GM19463 (cell line): ENCODE results near the gene NDUFB11.

ENCODE experiments used
- ATAC-seq: cut with Tn5 transposase; IDR thresholded peaks from one replicate; pipeline ENCODE4 v1.9.1; 2021; ENCODE audit warnings: mild to moderate bottlenecking, moderate library complexity; ENCODE audit not compliant: unreplicated experiment

Gene NDUFB11

DNA sequence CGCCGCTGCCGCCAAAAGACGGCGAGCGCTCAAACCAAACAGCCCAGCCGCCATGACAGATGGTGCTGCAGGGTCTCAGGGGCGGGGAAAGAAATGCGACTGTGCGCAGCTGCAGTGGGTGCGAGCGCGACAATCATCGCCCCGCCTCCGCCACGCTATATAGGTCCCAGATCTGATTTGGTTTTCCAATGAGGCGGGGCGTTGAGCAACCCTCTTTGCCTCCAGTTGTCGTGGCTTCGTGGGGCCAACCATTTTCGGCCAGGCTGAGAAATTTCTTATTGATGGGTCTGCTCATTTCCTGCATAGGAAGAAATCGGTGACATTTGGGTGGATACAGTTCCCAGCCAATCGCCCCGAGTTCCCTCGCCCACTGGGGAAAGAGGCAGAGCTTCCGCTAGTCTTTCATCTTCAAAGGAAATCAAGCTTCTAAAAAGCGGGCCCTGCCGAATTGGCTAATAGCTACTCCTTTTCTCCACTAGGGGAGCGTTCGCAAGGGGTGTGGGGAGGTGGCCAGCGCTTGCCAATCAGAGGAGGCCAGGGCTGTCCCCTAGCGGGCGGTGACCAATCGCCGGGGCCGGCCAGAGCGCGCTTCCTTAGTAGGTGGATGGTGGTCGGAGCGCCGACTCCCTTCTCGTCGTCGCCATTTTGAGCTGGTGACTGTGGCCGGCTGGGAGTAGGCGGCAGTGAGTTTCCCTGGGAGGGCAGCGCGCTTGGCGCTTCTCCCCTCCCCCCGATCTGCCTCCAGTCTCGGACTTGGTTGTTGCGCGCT, at the start of gene NDUFB11, which contains the start of gene RBM10:
Gene NDUFB11, minus strand, starts transcription at position 77 of the 769 bp plus-strand sequence. Its CDS starts 23 bp downstream, at position 54.
Gene RBM10, plus strand, starts transcription at position 596 of the 769 bp plus-strand sequence. CDS start 2,261 bp downstream, outside the sequence.
- ATAC-seq: peak; percentile 89

DNA sequence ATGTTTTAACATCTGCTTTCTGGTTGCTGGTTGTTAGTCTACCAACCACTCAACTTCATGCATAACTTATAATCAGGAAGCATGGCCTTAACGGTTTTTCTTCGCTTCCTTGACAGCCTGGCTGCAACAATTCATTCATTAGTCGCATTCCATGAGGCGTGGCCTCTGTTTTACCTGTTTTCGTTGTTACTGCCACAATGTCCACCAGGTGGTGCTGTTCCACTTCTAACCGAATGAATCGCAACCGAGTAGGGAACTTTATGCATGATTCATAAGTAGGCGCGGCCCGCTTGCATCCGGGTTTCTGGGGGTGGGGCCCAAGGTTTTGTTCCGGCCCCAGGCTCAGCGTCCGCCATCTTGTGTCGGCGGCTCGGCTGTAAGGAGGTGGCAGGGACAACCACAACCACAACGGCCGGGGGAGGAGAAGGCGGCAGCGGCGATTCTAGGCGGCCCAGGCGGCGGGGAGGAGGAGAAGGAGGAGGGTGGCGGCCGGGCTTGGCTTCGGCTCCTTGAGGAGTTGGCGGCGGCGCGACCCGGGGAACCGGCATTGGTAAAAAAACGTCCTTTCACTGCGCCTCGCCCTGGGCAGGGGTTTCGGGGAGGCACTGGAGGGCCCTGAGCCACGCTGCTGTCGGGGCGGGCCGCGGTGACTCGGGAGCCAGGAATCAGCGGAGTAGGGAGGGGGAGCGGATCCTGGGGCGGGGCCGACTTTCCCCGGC, 49.1 kb upstream of the NDUFB11 start, which contains the start of gene UBA1:
Gene UBA1, plus strand, starts transcription at position 355 of the 719 bp plus-strand sequence. CDS start 4,974 bp downstream, outside the sequence.
- ATAC-seq: peak; percentile 75

DNA sequence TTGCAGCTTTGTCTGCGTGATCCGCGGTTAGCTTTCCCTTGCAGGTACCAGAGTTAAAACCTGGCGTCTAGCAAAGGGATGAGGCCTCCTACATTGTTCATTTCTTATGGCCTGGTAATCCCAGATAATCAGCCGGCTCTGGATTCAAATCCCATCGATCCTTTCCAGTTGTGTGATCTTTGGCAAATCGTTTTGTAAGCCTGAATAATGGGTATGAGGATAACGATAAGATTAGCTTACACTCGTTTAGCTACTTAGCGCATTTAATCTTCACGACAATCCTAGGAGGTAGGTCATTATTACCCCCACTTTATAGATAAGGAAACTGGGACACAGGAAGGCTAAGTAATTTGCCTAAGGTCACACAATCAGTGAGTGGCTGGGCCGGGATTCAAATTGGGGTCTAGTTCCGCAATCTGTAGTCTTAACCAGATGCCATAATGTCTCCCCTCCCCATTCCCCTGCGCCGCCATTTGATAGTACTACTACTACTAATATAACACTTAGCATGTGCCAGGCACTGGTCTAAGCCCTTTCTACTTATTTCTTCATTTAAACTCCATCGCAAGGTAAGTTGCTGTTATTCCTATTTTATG, 47.4 kb upstream of the NDUFB11 start:
- no peak for ATAC-seq

DNA sequence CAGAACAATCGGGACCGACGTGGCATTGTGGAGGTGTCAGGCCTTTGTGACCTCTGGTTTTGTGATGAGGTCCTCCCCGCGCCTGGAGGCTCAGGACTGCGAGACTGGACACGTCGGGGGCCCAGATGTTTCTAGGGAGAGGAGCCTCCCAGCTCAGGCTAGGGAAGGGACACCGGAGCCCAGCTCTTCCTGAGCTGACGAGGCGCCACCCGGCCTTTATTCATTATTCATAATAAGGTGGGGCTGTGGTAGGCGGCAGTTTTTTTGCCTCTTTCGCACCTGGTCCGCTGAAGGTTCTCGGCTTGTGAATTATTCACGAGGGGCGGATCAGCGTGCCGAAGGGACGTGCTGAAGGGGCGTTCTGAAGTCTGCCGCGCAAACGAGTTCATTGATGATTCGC, 46.8 kb upstream of the NDUFB11 start:
- no peak for ATAC-seq

DNA sequence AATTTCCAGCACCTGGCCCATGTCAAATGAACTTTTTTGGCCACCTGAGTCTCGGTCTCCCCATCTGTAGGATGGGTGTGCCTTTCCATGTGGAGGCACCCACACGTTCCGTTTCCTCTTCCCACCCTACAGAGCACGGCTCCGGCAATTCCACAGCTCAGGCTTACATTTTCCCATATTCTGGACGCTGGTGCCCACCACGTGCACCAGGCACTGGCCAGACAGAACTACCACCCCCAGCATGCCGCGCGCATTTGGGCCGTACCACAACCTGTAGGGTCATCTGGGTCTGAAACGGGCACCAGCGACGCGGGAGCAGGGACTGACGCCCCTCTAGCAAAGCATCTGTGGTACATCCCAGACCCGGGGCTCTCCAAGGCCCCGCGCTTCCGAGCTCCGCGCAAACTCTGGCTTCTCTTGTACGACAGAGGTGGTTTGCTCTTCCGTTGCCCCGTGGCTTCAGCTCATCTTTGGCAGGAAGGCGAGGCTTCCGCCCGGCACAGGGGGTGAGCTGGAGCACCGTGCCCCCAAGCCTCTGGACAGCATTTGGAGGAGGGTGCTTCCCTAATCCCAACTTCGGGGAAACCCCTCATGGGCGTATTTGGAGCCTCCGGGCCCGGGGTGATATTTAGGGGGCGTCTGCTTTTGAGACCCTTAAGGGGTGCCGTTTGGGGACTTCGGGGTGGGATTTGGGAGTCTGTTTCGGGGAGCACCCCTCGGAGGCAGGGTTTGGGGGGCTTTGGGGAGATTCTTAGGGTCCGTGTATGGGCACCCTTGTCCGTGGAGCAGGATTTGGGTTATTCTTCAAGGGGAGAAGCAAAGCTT, 46.2 kb upstream of the NDUFB11 start:
- peak; percentile 56 for ATAC-seq

DNA sequence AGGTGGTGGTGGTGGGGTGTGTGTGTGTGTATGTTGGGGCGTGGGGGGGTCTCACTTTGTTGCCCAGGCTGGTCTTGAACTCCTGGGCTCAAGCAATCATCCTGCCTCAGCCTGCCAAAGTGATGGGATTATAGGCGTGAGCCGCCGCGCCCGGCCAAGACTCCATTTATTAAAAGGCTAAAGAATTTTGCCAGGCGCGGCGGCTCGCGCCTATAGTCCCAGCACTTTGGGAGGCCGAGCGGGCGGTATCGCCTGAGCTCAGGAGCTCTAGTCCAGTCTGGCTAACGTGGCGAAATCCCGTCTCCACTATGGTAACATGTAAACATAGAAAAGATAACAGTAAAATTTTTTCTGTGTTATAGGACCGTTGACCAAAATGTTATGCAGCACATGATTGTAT, 45.4 kb upstream of the NDUFB11 start:
- no peak for ATAC-seq

DNA sequence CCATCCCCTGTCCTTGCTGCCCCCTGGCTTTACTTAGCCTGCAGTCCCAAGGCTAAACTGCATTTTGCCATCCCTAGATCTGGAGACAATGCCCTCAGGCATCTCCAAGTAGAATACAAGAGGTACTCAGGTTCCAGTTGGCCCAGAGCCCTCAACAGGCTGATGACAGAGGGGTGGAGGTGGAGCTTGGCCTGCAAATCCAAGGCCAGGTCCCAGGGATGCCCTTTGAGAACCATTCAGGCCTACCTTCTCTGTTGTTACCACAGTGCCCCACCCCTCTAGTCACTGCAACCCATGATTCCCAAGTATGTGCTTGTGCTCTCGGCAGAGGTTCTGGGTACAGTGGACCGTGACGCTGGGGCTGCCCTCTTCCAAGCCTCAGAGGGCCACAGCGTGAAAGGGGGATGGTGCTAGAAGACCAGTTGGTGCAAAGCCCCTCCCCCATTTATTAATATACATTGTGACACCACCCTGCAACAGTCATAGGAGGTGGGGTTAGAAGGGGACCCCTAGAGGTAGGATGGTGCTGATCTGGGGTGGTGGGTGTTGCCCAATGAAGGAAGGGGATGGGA, 42.7 kb upstream of the NDUFB11 start:
- ATAC-seq: no peak

DNA sequence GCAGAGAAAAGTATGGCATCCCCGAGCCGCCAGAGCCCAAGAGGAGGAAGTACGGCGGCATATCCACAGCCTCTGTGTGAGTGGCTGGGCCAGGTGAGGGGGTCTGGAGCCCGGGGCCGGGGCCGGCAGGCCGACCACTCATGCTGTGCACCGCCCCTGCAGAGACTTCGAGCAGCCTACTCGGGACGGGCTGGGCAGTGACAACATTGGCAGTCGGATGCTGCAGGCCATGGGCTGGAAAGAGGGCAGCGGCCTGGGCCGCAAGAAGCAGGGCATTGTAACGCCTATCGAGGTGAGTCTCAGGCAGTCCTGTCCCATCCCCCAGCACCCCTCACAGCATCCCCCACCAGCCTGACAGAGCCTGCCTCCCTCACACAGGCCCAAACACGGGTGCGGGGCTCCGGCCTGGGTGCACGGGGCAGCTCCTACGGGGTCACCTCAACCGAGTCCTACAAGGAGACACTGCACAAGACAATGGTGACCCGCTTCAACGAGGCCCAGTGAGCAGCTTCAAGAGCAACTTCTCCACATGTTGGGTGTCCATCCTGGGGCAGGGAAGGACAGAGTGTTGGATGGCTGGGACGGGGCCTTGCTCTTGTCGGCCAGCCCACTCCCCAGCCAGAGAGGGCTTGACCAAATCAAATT, 41.7 kb upstream of the NDUFB11 start:
- no peak for ATAC-seq

DNA sequence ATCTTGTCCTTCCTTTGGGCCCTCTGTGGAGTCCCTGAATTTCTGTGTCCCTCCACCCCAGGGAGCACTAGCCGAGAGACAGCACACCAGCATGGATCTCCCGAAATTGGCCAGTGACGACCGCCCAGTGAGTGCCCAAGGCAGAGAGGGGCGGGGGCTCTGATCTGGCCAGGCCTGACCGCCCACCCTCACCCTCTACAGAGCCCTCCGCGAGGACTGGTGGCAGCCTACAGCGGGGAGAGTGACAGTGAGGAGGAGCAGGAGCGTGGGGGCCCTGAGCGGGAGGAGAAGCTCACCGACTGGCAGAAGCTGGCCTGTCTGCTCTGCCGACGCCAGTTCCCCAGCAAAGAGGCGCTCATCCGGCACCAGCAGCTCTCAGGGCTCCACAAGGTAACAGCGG, 40.7 kb upstream of the NDUFB11 start:
- no peak for ATAC-seq

DNA sequence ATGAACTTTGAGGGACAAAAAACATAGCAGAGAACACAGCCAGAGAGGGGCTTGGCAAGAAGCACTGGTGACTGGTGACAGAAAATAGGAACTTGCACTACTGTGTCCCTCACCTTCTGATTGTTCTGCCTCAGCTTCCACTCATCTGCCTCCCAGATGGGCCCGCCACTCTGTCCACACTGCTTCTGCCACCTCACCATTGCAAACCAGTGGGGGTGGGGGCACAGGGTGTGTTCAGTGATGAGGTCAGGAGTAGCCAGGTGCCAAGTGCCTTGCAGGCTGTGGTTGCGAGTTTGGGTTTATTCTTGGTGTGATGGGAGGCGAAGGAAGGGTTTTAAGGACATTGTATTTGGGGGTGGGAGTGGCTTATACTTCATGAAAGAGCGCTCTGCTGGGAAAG, 40.0 kb upstream of the NDUFB11 start:
- ATAC-seq: no peak

DNA sequence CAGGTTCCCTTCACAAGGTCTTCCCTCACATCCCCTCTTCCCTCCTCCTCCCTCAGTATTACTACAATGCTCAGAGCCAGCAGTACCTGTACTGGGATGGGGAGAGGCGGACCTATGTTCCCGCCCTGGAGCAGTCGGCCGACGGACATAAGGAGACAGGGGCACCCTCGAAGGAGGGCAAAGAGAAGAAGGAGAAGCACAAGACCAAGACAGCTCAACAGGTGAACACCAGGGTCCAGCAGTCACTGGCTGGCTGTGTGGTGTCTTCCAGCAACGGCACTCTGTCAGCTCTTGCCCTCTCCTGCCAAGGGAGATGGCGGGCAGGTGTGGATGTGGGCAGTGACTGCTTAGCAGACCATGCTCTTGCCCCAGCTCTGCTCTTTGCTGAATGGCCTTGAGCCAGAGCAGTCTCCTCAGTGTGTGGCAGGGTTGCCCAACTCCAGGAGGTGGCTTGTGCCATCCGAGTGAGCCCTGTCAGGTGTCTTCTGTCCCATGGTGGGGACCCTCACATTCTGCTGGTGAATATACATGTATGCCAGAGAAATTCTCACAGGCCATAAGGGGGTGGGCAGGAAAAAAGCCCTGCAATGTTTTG, 37.7 kb upstream of the NDUFB11 start:
- ATAC-seq: no peak

DNA sequence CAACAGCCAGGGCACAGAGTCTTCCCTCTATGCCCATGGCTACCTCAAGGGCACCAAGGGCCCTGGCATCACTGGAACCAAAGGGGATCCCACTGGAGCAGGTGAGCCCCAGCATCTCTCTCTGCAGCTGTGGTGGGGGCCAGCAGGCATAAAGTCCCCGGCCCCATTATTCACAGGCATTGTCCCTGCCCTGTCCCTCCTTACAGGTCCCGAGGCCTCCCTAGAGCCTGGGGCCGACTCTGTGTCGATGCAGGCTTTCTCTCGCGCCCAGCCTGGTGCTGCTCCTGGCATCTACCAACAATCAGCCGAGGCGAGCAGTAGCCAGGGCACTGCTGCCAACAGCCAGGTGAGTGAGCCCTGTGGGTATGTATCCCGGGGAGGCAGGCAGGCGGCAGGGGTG, 36.8 kb upstream of the NDUFB11 start:
- no peak for ATAC-seq

DNA sequence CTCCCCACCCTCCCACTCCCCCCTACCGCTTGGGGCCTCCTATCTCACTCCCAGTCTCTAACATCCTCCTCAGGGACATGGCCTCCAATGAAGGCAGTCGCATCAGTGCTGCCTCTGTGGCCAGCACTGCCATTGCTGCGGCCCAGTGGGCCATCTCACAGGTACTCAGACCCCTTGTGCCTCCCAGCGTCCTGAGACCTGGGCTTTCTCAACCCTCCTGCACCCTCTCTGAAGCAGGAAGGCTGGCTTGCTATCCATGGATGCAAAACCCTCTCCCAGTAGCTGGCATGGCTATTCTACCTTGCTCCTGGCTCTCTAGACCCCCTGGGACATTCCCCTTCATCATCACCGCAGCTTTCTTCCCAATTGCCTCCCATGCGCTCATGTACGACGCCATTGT, 35.8 kb upstream of the NDUFB11 start:
- ATAC-seq: no peak

DNA sequence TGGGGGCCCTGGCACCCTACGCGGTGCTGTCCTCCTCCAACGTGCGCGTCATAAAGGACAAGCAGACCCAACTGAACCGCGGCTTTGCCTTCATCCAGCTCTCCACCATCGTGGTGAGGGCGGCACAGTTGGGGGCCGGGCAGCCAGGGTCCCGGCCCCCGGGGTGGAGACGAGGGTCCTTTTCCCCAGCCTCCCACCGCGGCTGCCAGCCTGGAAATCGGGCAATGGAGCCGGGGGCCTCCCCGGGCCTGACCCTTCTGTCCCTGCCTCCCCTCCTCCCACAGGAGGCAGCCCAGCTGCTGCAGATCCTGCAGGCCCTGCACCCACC, 35.4 kb upstream of the NDUFB11 start:
- ATAC-seq: no peak

DNA sequence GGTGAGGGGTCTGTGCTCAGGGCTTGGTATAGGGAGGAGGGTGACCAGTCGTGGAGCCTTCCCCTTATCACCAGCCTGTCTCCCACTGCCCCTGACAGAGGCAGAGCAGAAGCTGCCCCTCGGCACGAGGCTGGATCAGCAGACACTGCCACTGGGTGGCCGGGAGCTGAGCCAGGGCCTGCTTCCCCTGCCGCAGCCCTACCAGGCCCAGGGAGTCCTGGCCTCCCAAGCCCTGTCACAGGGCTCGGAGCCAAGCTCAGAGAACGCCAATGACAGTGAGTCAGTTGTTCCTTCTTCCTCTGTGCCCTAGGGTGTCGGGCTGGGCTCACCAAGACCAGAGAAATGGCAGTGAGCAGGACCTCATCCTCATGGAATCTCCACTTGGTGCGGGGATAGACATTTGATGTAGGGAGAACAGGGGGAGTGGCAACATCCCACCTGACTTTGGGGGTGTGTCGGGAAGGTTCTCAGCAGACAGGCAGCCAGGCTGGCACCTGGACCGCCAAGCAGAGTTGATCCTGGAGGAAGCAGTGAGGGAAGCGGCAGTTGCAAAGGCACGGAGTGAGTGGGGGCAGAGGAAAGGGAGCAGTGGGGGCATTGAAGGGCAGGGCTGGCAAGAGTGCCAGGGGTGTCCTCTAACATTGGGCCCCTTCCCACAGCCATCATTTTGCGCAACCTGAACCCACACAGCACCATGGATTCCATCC, 34.9 kb upstream of the NDUFB11 start:
- ATAC-seq: no peak

DNA sequence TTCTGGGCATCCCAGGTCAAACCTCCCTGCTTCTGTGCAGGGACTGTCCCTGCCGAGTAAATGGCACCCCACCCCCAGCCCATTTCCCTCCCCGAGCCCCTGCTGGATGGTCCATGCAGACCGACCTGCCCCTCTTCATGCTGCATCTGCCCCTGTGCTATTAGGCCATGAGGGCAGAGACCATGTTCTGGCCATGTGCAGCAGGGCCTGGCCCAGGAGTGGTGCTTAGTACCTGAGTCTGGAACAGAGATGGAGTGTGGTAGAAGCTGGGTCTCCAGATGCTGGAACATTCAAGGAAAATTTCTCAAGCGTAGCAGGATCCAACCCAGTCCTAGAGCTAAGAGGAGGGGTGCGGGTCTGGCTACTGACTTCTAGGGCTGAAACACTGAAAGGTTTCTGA, 33.8 kb upstream of the NDUFB11 start:
- no peak for ATAC-seq

DNA sequence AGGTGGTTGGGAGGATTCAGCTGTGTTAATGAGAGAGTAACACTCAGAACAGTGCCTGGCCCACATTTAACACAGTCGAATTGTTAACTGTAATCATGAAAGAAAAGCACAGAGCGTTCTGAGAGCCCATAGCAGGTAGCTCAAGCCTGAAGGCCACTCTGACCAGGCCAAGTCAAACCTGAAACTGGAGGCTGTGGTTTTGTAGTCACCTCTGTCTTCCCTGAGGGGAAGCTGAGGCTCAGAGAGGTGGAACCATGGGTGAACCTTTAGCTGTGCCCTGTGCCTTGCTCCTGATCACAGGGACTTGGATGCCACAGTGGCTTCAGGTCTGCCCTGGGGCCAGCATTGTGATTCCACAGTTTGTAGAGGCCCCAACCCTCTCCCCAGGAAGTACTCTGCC, 32.6 kb upstream of the NDUFB11 start:
- ATAC-seq: no peak

DNA sequence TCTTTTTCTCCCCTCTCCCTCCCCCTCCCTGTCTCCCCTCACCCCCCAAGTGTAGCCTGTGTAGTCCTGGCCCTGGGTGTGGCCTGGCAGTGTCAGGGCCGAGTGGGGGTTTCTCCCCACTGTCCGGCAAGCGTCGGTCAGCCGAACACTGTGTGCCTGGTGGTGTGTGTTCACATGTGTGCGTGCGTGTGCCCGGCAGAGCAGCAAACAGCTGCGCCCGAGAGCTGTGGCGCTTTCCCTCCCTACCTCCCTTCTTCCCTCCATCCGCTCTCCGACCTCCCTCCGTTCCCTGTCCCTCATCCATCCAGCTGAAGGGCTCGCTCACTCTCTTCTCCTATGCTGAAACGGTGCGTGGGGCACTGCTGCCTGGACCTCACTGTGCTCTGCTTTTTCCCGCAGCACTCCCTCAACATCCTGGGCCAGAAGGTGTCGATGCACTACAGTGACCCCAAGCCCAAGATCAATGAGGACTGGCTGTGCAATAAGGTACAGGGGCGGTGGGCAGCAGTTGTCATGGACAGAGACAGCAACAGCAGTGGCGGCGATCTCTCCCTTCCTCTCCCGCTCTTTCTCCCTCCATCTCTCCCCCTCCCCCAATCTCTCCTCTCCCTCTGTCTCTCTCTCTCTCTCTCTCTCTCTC, 31.7 kb upstream of the NDUFB11 start:
- no peak for ATAC-seq

DNA sequence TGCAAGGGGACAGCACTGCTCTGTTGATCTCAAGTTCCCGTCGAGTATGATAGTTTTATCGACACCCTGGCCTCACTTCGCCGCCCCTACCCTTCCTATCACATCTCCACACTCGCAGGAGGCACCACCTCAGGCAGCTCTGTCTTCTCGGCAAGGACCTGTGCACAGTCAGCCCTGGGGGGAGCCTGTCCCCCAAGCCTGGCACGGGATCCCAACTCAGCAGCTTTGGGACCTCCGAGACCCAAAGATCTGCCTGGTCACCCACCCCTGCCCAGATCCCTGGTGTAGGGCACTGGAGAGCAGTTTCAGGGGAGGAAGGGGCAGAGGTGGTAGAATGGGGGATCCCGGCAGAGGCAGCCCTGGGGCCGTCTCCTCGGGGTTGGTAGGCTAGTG, 31.1 kb upstream of the NDUFB11 start:
- no peak for ATAC-seq
